PFSK-1 (cell line): Measurements from ENCODE around the gene HOXA4.

Experiments used
- FOXP2 ChIP-seq: optimal IDR thresholded peaks from 2 replicates; pipeline ENCODE3; 2011; ENCODE audit warnings: borderline replicate concordance, control low read depth, inconsistent platforms; ENCODE audit not compliant: insufficient read depth; ENCODE audit errors: extremely low read length, extremely low read depth
- POLR2AphosphoS5 ChIP-seq: IDR thresholded peaks from 2 replicates; pipeline ENCODE4 v1.6.1; 2012; ENCODE audit warnings: low read depth, mild to moderate bottlenecking, control low read depth, low read length, moderate library complexity
- SIN3A ChIP-seq: IDR thresholded peaks from 2 replicates; pipeline ENCODE4 v1.6.1; 2012; ENCODE audit warnings: mild to moderate bottlenecking, low read length, moderate library complexity, borderline replicate concordance; ENCODE audit not compliant: insufficient read depth
- TAF1 ChIP-seq: IDR thresholded peaks from 2 replicates; pipeline ENCODE4 v1.6.1; 2012; ENCODE audit warnings: low read length, control low read depth, borderline replicate concordance; ENCODE audit not compliant: insufficient read depth
- TF ChIP-seq, protein P1 (sequence below), 2 experiments: IDR thresholded peaks; 2 replicates each; pipeline versions ENCODE4 v1.6.1 to v1.8.0; 2011 to 2012; ENCODE audit warnings: low read depth in 2 of 2, low read length in 2 of 2, control low read depth in 1 of 2, inconsistent platforms in 1 of 2, mild to moderate bottlenecking in 1 of 2, moderate library complexity in 1 of 2; ENCODE audit not compliant: insufficient read depth in 1 of 2

The HOXA4 gene

DNA sequence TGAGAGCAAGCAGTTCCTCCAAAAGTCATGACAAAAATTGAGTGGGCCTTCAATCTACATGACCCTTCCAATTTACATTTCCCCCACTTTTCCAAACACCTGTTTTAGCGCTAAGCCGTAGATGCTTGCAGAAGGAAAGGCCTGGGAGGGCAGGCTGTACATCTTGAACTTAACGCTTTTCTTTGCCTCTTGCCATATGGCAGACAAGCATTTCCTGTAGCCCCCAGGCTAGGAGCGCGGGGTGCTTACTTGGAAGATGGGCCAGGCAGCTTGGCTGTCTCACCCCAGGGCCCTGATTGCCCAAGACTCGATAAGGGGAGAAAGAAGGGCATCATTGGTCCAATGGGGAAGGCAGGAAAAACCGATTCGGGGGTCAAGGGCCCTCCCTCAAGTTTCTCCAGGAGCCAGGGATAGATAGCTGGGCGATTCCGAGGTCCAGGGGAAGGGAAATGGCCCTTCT is 41.8 kb upstream of the HOXA4 start:
- TF ChIP-seq SIN3A (no peak), FOXP2 (no peak), TAF1 (no peak)

GRCh38 chr7:27171637-27172314 is 41.2 kb upstream of the HOXA4 start:
- TF ChIP-seq, protein P1, sequence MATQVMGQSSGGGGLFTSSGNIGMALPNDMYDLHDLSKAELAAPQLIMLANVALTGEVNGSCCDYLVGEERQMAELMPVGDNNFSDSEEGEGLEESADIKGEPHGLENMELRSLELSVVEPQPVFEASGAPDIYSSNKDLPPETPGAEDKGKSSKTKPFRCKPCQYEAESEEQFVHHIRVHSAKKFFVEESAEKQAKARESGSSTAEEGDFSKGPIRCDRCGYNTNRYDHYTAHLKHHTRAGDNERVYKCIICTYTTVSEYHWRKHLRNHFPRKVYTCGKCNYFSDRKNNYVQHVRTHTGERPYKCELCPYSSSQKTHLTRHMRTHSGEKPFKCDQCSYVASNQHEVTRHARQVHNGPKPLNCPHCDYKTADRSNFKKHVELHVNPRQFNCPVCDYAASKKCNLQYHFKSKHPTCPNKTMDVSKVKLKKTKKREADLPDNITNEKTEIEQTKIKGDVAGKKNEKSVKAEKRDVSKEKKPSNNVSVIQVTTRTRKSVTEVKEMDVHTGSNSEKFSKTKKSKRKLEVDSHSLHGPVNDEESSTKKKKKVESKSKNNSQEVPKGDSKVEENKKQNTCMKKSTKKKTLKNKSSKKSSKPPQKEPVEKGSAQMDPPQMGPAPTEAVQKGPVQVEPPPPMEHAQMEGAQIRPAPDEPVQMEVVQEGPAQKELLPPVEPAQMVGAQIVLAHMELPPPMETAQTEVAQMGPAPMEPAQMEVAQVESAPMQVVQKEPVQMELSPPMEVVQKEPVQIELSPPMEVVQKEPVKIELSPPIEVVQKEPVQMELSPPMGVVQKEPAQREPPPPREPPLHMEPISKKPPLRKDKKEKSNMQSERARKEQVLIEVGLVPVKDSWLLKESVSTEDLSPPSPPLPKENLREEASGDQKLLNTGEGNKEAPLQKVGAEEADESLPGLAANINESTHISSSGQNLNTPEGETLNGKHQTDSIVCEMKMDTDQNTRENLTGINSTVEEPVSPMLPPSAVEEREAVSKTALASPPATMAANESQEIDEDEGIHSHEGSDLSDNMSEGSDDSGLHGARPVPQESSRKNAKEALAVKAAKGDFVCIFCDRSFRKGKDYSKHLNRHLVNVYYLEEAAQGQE (IDR thresholded peaks at IDR 0.05; ENCODE audit: insufficient read depth in 1 of 2, low read depth in 2 of 2, low read length in 2 of 2) = no peak
- TF ChIP-seq TAF1 (no peak), SIN3A (no peak), POLR2AphosphoS5 (no peak), FOXP2 (no peak)

- TF ChIP-seq SIN3A (no peak), TAF1 (no peak), POLR2AphosphoS5 (no peak), FOXP2 (no peak)
- TF ChIP-seq, protein P1 (IDR thresholded peaks at IDR 0.05; ENCODE audit: insufficient read depth in 1 of 2, low read depth in 2 of 2, low read length in 2 of 2) = no peak
Measured at GRCh38 chr7:27171325-27171636, 40.7 kb upstream of the HOXA4 start.

- TF ChIP-seq POLR2AphosphoS5 (no peak), SIN3A (no peak), FOXP2 (no peak), TAF1 (no peak)
- TF ChIP-seq, protein P1 (IDR thresholded peaks at IDR 0.05; ENCODE audit: insufficient read depth in 1 of 2, low read depth in 2 of 2, low read length in 2 of 2) = no peak
Measured at GRCh38 chr7:27170426-27171324, 40.1 kb upstream of the HOXA4 start.

GRCh38 chr7:27169658-27170425 is 39.3 kb upstream of the HOXA4 start:
- no peak for TF ChIP-seq SIN3A
